Aorta (tissue), 5 donors: ENCODE results near the gene CNOT2. TPM values are rescaled to one million over a fixed set of nuclear protein-coding genes. Genes with fewer than 3 reads are reported as not detected.
"Not testable (repeated sequence)": the region's sequence is repeated elsewhere in the genome, so short reads cannot be mapped to it uniquely, and the experiment has no call there.

Source experiments
- ATAC-seq: fragments of 200-7000 bp; cut with Tn5 transposase; one replicate; pipeline ENCODE4 v1.9.1; 2022; ENCODE audit warnings: moderate library complexity; ENCODE audit not compliant: low FRiP score
- DNase-seq, 2 donors: peaks; one replicate each; pipeline ENCODE4 v3.0.0-alpha.2; 2020
- H3K27ac ChIP-seq, 2 donors: one replicate each; pipeline ENCODE4 v1.5.1; 2013; ENCODE audit warnings: low read length in 2 of 2, mild to moderate bottlenecking in 2 of 2, moderate library complexity in 2 of 2, control low read depth in 1 of 2, inconsistent platforms in 1 of 2, low read depth in 1 of 2
- H3K27me3 ChIP-seq, 2 donors: one replicate each; pipeline ENCODE4 v1.6.1; 2013; ENCODE audit warnings: control low read depth in 1 of 2, low read length in 1 of 2, mild to moderate bottlenecking in 1 of 2, moderate library complexity in 1 of 2; ENCODE audit not compliant: insufficient read depth in 2 of 2, control insufficient read depth in 1 of 2
- H3K36me3 ChIP-seq, 2 donors: one replicate each; pipeline ENCODE4 v1.6.1; 2013; ENCODE audit warnings: control low read depth in 1 of 2, low read length in 1 of 2, mild to moderate bottlenecking in 1 of 2; ENCODE audit not compliant: insufficient read depth in 2 of 2, control insufficient read depth in 1 of 2
- H3K4me1 ChIP-seq, 2 donors: one replicate each; pipeline ENCODE4 v1.6.1; 2013; ENCODE audit warnings: low read length in 2 of 2, control low read depth in 1 of 2, mild to moderate bottlenecking in 1 of 2, moderate library complexity in 1 of 2; ENCODE audit not compliant: insufficient read depth in 2 of 2, control insufficient read depth in 1 of 2
- H3K4me3 ChIP-seq, 2 donors: one replicate each; pipeline ENCODE4 v1.5.1; 2013; ENCODE audit warnings: low read length in 2 of 2, control low read depth in 1 of 2, mild to moderate bottlenecking in 1 of 2
- H3K9me3 ChIP-seq: one replicate; pipeline ENCODE4 v1.6.1; 2013; ENCODE audit warnings: mild to moderate bottlenecking, low read length; ENCODE audit not compliant: control insufficient read depth
- WGBS, 2 donors: extraction: QIAGEN DNeasy Blood & Tissue Kit; methylation state at CpG; one replicate each; pipeline ENCODE4 v1.1.7; 2013; 5-methylcytosine and 5-hydroxymethylcytosine counted together
- intact Hi-C, 2 donors: fragments of 100-400 bp; cut with DNase I; formaldehyde crosslinking; loops; one replicate each; pipeline versions ENCODE4 v1.14.2 to v1.15.0; 2022
- polyA plus RNA-seq, 2 donors: library from polyadenylated mRNA; stranded (reverse); fragments of 200-250 nt; gene quantifications; one replicate each; pipeline ENCODE4 v1.2.3, GENCODE V29; 2013
- total RNA-seq, 2 donors: library from RNA; stranded (reverse); fragmentation: NEBNext Ultra II Directional; extraction: Animal tissue kit (Norgen Biotek cat#: 25700); gene quantifications; one replicate each; pipeline ENCODE4 v1.2.1, GENCODE V29; 2021
- donor health status: healthy with polysubstance abuse.
- donor health status: Bipolar disorder and iron deficiency.
- donor health status: DM: no; HTN: no; CAD: no.
- donor health status: DM: no; HTN: no; CAD: no.
- donor health status: DM: yes; HTN: yes; CAD: no.

Gene CNOT2
- total and polyA plus RNA-seq, 4 donors: 39.0 to 108 (median 59.2) TPM

DNA sequence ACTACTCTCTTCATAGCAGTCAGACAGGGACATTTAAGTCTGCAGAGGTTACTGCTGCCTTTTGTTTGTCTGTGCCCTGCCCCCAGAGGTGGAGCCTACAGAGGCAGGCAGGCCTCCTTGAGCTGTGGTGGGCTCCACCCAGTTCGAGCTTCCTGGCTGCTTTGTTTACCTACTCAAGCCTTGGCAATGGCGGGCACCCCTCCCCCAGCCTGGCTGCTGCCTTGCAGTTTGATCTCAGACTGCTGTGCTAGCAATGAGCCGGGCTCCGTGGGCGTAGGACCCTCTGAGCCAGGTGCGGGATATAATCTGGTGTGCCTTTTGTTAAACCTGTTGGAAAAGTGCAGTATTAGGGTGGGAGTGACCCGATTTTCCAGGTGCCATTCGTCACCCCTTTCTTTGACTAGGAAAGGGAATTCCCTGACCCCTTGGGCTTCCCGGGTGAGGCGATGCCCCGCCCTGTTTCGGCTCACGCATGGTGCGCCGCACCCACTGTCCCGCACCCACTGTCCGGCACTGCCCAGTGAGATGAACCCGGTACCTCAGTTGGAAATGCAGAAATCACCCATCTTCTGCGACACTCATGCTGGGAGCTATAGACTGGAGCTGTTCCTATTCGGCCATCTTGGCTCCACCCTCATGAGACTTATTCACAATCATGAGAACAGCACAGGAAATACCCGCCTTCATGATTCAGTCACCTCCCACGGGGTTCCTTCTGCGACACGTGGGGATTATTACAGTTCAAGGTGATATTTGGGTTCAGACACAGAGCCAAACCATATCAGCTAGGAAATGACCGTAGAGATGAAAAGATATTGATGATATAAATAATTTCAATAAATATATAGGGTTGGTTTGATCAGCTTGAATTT, 61.7 kb downstream of the CNOT2 start:
- H3K27ac ChIP-seq, DNase-seq, intact Hi-C loops, H3K4me1 ChIP-seq, H3K9me3 ChIP-seq, H3K4me3 ChIP-seq, H3K36me3 ChIP-seq, ATAC-seq, H3K27me3 ChIP-seq: not testable (repeated sequence)
- 88 to 95% methylated on average over 24 to 25 of the region's 25 CpGs for WGBS, 2 donors

DNA sequence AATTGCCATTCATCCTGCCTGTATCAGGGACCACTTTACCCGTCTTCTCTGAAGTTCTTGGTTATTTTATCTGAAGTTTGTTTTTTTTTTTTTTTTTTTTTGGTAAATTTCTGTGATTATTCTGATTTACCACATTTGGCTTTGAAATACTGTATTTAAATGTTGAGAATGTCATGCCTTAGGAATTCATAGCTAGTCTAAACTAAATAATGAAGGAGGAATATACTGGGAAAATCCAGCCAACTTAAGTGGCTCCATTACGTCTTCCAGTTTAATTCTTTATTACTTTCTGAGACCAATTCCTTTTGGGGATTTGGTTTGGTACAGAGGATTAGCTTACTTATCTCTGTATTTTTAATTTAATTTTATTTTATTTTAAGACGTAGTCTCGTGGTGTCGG, 62.6 kb downstream of the CNOT2 start:
- no peak overlapping the region for H3K4me3 ChIP-seq
- 9 to 15% methylated on average over 5 of the region's 5 CpGs for WGBS, 2 donors
- ATAC-seq (no peak), DNase-seq (no peak)
- H3K27me3 ChIP-seq: no peaks in the 10 kb centered on the region
- peaks cover 0 to 1% of the 10 kb centered on the region in 2 donors for H3K4me1 ChIP-seq
- no peaks in the 10 kb centered on the region for H3K36me3 ChIP-seq
- H3K9me3 ChIP-seq: no peaks in the 10 kb centered on the region
- intact Hi-C loops: no loop called here
- H3K27ac ChIP-seq: no peak overlapping the region

DNA sequence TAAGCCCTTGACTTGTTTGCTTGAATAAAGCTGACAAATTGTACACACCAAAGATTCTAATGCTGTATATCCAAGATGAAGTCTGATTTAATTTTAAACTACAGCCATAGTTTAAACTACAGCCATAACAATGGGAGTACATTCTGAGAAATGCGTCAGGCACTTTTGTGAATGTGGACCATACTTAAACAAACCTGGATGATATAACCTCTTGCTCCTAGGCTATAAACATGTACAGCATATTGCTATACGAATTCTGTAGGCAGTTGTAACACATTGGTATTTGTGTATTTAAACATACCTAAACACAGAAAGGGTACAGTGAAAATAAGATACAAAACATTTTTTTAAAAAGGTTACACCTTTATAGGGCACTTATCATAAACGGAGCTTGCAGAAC, 63.4 kb downstream of the CNOT2 start:
- 89 to 93% methylated on average over 3 of the region's 3 CpGs for WGBS, 2 donors
- DNase-seq: no peak
- Histone ChIP-seq H3K9me3 (no peaks in the 10 kb centered on the region), H3K36me3 (no peaks in the 10 kb centered on the region), H3K4me1 (peaks cover 0 to 1% of the 10 kb centered on the region in 2 donors), H3K27ac (no peak overlapping the region), H3K27me3 (no peaks in the 10 kb centered on the region), H3K4me3 (no peak overlapping the region)
- intact Hi-C loops: no loop called here
- no peak for ATAC-seq

DNA sequence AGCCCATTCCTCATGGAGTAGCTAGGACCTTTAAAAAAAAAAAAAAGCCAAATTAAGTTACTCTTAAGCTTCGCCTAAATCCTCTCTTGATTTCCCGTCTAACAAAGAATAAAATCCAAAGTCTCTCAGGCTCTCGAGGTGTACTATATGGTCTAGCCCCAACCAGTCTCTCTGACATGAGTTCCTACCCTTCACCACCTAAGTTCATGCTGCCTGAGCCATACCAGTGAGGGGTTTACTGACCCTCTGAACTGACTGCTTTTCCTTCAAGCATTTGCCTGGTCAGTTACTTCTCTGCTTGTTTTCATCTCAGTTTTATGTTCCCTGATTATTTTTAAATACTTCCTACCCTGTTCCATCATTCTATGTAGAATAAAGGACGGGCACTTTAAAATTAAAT, 64.6 kb downstream of the CNOT2 start:
- intact Hi-C loops: no loop called here
- H3K27me3 ChIP-seq: no peaks in the 10 kb centered on the region
- H3K4me3 ChIP-seq: no peak overlapping the region
- DNase-seq (no peak), ATAC-seq (no peak)
- 94 to 95% methylated on average over 4 of the region's 4 CpGs for WGBS, 2 donors
- H3K36me3 ChIP-seq: no peaks in the 10 kb centered on the region
- no peak overlapping the region for H3K27ac ChIP-seq
- peaks cover 0 to 1% of the 10 kb centered on the region in 2 donors for H3K4me1 ChIP-seq
- H3K9me3 ChIP-seq: no peaks in the 10 kb centered on the region

DNA sequence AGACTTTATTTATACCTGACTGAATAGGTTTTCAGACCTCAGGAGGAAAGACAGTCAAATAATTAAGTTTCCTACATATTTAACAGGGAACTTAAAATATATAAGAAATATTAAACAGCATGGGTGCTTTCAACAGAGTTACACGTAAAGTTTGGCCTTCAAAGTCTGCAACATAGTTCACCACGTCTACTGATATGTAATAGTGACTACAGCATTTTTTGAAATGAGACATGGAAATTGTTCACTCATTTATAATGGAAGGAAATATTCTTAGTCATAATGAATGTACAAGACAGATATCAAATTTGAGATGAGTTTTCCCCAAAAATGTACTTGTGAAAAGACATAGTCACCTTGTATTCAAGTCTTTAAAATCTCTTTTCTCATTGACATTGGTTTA, 66.1 kb downstream of the CNOT2 start:
- Histone ChIP-seq H3K4me3 (no peak overlapping the region), H3K9me3 (no peaks in the 10 kb centered on the region), H3K27ac (no peak overlapping the region), H3K36me3 (no peaks in the 10 kb centered on the region), H3K4me1 (peaks cover 0 to 1% of the 10 kb centered on the region in 2 donors), H3K27me3 (no peaks in the 10 kb centered on the region)
- intact Hi-C loops: no loop called here
- DNase-seq: no peak
- 87% methylated on average over 2 of the region's 2 CpGs for WGBS, 2 donors
- no peak for ATAC-seq

DNA sequence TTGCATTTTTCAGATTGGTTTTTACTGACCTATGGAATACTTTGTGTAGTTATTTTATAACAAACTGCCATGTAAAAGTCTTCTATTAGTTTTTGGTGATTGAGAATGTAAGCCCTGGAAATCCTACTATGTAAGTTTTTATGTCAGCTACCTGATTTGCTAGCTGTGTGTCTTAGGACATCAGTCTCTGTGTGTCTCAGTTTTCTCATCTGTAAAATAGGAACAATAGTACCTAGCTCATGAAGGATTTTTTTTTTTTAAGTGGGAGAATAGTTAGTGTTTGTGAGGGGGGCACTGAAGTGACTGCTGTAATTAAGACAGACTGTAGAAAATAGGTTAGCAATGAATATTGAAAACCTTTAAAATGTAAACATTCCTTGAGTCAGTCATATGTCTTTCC, 70.9 kb downstream of the CNOT2 start:
- no peaks in the 10 kb centered on the region for H3K36me3 ChIP-seq
- H3K9me3 ChIP-seq: no peaks in the 10 kb centered on the region
- H3K27me3 ChIP-seq: no peaks in the 10 kb centered on the region
- DNase-seq (no peak), ATAC-seq (no peak)
- no peak overlapping the region for H3K4me3 ChIP-seq
- no peaks in the 10 kb centered on the region for H3K4me1 ChIP-seq
- intact Hi-C loops: loop anchor here in 1 of 2 donors (10.0 kb wide), 1 partner anchor 319 kb away; no protein-coding TSS in a partner anchor
- no peak overlapping the region for H3K27ac ChIP-seq

DNA sequence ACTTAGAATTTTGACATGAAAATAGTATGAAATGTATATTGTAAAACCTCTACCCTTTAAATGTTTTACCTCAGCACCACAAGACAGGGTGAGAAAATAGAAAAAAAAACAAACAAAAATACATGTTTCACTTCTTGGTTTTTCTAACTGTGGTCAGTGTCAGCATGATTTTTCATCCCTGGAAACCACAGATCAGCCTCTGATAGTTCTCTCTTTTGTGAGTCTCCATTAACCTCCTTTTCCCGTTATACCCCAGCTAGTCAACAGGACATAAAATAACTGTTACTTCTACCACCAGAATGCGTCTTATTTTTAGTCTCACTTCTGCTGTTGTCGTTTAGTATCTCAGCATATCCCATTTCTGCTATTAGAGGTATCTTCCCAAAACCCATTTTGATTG, 74.5 kb downstream of the CNOT2 start:
- no peak for DNase-seq
- Histone ChIP-seq H3K36me3 (no peaks in the 10 kb centered on the region), H3K4me1 (no peaks in the 10 kb centered on the region), H3K27ac (no peak overlapping the region), H3K9me3 (no peaks in the 10 kb centered on the region), H3K27me3 (no peaks in the 10 kb centered on the region), H3K4me3 (no peak overlapping the region)
- no peak for ATAC-seq
- intact Hi-C loops: loop anchor here in 1 of 2 donors (10.0 kb wide), 1 partner anchor 323 kb away; no protein-coding TSS in a partner anchor
- WGBS, 2 donors: 79 to 82% methylated on average over 3 of the region's 3 CpGs

DNA sequence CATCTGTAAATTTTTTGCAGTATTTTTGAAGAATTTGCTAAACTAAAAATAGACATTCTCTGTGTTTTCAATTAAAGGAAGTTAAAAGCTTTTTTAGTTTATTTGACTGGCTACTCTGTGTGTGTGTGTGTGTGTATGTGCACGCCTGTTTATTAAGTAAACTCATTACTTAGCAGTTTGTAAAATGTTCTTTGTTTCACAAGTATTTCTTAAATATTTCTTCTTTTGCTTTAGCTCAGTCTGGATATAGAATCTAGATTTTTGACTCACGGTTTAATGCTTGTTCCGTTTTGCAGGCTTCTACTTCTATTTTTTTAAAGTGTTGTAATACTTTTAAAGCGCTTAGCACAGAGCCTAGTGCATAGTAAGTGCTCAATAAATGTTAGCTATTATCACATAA, 76.4 kb downstream of the CNOT2 start:
- H3K27me3 ChIP-seq: no peaks in the 10 kb centered on the region
- H3K27ac ChIP-seq: no peak overlapping the region
- H3K36me3 ChIP-seq: no peaks in the 10 kb centered on the region
- WGBS, 2 donors: 80 to 83% methylated on average over 4 of the region's 4 CpGs
- no peaks in the 10 kb centered on the region for H3K4me1 ChIP-seq
- no peak for ATAC-seq
- DNase-seq: no peak
- no peak overlapping the region for H3K4me3 ChIP-seq
- intact Hi-C loops: loop anchor here in 1 of 2 donors (10.0 kb wide), 1 partner anchor 325 kb away; no protein-coding TSS in a partner anchor
- no peaks in the 10 kb centered on the region for H3K9me3 ChIP-seq

DNA sequence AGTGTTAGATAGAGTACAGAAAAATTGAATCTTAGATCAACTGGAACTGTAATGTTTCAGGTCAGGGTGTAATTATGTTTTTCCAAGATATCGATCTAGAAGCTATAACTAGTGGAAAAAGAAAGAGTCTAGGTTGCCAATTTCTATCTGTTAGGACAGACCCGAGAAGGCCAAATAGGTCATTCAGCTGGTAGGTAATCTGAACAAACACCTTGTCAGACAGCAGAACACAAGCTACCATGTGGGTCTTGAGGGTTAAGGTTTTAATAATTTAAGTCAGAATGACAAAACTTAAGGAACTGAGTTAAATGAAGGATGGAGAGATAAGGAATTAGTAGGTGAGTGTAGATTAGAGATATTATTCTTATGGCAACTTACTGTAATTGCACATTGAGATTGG, 78.0 kb downstream of the CNOT2 start:
- DNase-seq (no peak), ATAC-seq (no peak)
- H3K27ac ChIP-seq: no peak overlapping the region
- 85 to 89% methylated on average over 2 of the region's 2 CpGs for WGBS, 2 donors
- no peaks in the 10 kb centered on the region for H3K36me3 ChIP-seq
- no peaks in the 10 kb centered on the region for H3K4me1 ChIP-seq
- no peaks in the 10 kb centered on the region for H3K27me3 ChIP-seq
- no peak overlapping the region for H3K4me3 ChIP-seq
- intact Hi-C loops: no loop called here
- no peaks in the 10 kb centered on the region for H3K9me3 ChIP-seq
